GM10266 (cell line): ENCODE data around the gene CCDC138.

Source experiments
- DNase-seq: peaks from one replicate; pipeline ENCODE4 v3.0.0; 2012; ENCODE audit errors: extremely low spot score
- TF ChIP-seq, protein P1 (sequence below): IDR thresholded peaks from 2 replicates; pipeline ENCODE4 v1.5.1; 2012; ENCODE audit warnings: mild to moderate bottlenecking, low read depth; ENCODE audit not compliant: control insufficient read depth, insufficient read depth; ENCODE audit errors: missing control alignments

The CCDC138 gene

DNA sequence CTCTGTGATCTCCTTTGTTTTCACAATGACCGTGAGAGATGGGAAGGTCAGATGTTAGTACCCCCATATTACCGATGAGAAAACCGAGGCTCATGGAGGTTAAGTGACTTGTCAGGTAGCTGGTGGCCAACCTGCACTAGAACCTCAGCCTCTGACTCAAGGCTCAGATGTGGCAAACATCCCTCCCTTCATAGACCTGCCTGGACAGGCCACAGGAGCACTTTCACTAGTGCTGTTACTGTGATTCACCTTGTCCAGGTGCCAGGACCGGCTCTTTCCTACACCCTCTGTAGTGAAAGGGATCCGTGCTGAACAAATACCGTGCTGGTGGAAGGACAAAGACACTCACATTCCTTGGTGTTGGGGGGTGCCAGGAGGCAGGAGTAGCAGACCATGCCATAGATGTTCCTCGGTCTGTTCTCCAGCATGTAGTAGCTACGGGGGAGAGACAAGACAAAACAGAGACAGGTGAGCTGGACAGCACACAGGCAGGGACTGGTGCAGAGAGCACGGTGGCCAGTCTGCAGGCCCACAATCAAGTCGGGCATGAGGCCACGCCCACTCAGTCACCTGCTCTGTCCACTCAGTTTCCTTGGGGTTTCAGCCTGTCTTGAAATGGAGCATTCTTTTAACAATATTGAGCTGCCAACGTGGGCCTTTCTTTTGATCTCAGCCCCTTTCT lies 136.6 kb downstream of the CCDC138 start:
- DNase-seq: no peak
- TF ChIP-seq, protein P1, sequence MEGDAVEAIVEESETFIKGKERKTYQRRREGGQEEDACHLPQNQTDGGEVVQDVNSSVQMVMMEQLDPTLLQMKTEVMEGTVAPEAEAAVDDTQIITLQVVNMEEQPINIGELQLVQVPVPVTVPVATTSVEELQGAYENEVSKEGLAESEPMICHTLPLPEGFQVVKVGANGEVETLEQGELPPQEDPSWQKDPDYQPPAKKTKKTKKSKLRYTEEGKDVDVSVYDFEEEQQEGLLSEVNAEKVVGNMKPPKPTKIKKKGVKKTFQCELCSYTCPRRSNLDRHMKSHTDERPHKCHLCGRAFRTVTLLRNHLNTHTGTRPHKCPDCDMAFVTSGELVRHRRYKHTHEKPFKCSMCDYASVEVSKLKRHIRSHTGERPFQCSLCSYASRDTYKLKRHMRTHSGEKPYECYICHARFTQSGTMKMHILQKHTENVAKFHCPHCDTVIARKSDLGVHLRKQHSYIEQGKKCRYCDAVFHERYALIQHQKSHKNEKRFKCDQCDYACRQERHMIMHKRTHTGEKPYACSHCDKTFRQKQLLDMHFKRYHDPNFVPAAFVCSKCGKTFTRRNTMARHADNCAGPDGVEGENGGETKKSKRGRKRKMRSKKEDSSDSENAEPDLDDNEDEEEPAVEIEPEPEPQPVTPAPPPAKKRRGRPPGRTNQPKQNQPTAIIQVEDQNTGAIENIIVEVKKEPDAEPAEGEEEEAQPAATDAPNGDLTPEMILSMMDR: no peak

- TF ChIP-seq, protein P1: no peak
- DNase-seq: no peak
Measured at GRCh38 chr2:108923736-108924579, 137.4 kb downstream of the CCDC138 start.

- no peak for DNase-seq
- TF ChIP-seq, protein P1: no peak
Measured at GRCh38 chr2:108924580-108925251, 138.1 kb downstream of the CCDC138 start.

DNA sequence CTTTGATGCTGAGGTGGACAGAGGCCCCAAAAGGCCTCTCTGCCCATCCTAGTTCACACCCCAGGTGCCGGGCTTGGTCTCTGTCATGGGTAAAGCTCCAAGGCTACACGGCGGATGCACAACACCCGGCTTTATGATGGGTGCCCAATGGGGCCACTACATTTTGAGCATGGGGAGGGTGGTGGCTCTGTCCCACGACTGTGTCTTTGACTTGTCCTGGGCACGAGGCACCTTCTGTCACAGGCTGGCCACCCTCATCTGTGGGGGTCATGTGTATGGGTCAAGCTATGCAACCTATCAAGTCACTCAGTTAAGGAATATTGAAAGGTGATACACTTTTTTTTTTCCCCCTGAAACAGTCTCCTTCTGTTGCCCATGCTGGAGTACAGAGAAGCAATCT lies 138.7 kb downstream of the CCDC138 start:
- TF ChIP-seq, protein P1: no peak
- DNase-seq: no peak

DNA sequence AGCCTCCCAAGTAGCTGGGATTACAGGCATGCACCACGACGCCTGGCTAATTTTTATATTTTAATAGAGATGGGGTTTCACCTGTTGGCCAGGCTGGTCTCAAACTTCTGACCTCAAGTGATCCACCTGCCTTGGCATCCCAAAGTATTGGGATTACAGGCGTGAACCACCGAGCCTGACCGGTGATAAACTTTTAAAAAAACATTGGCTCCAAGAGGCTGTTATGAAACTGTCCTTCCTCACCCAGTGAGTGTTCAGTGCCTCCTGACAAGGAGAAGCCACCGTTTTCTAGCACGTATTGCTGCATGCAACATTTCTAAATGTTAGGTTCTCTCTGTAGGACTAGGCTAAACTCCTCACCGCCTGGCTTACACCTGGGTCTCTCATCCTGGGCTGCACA lies 139.2 kb downstream of the CCDC138 start:
- TF ChIP-seq, protein P1: no peak
- DNase-seq: no peak
